ENCODE measurements around the gene ANTXR1. TPM values are rescaled to one million over a fixed set of nuclear protein-coding genes. Genes with fewer than 3 reads are reported as not detected.

The ANTXR1 gene
- total and polyA plus RNA-seq, 2 experiments from 2014 or later: 29.1 to 34.7 TPM

GRCh38 chr2:69099541-69099940, 86.6 kb downstream of the ANTXR1 start:
- H3K9me2 ChIP-seq (replicated peaks; ENCODE audit: insufficient read depth): no peaks in the 10 kb centered on the region
- H3K4me1 ChIP-seq (ENCODE audit: insufficient read depth): peaks cover 11% of the 10 kb centered on the region
- no peaks in the 10 kb centered on the region for H3K79me2 ChIP-seq
- no peaks in the 10 kb centered on the region for H3K27me3 ChIP-seq
- no peak overlapping the region for H3K4me2 ChIP-seq
- TF ChIP-seq CTCF (IDR thresholded peaks at IDR 0.05; ENCODE audit: poor library complexity) (no peak), EZH2 (IDR thresholded peaks at IDR 0.05; ENCODE audit: borderline replicate concordance) (no peak), EZH2phosphoT487 (IDR thresholded peaks at IDR 0.05; ENCODE audit: low read depth, severe bottlenecking, unreplicated experiment) (no peak)
- no peak overlapping the region for H2AFZ ChIP-seq
- no peaks in the 10 kb centered on the region for H3K36me3 ChIP-seq (replicated peaks; ENCODE audit: insufficient read depth, low read depth)
- peak overlapping the region; percentile 56 for H3K27ac ChIP-seq
- H3K4me3 ChIP-seq: no peak overlapping the region
- no peak for DNase-seq (ENCODE audit: low spot score)
- no peaks in the 10 kb centered on the region for H3K9me3 ChIP-seq (ENCODE audit: low read depth)
- H4K20me1 ChIP-seq (ENCODE audit: insufficient read depth, poor library complexity, severe bottlenecking): no peaks in the 10 kb centered on the region

- H3K9me3 ChIP-seq (ENCODE audit: low read depth): no peaks in the 10 kb centered on the region
- DNase-seq (ENCODE audit: low spot score): no peak
- no peak overlapping the region for H3K4me3 ChIP-seq
- H3K27me3 ChIP-seq: no peaks in the 10 kb centered on the region
- TF ChIP-seq EZH2 (IDR thresholded peaks at IDR 0.05; ENCODE audit: borderline replicate concordance): no peak
- no peak for TF ChIP-seq EZH2phosphoT487 (IDR thresholded peaks at IDR 0.05; ENCODE audit: low read depth, severe bottlenecking, unreplicated experiment)
- TF ChIP-seq CTCF (IDR thresholded peaks at IDR 0.05; ENCODE audit: poor library complexity): no peak
- no peaks in the 10 kb centered on the region for H3K79me2 ChIP-seq
- 59% methylated on average over 4 of the region's 4 CpGs for WGBS (ENCODE audit: low lambda C conversion rate, missing lambda C conversion rate)
- H3K4me2 ChIP-seq: no peak overlapping the region
- H3K9me2 ChIP-seq (replicated peaks; ENCODE audit: insufficient read depth): no peaks in the 10 kb centered on the region
- H4K20me1 ChIP-seq (ENCODE audit: insufficient read depth, poor library complexity, severe bottlenecking): no peaks in the 10 kb centered on the region
- no peaks in the 10 kb centered on the region for H3K36me3 ChIP-seq (replicated peaks; ENCODE audit: insufficient read depth, low read depth)
- no peak overlapping the region for H2AFZ ChIP-seq
- peak overlapping the region; percentile 56 for H3K27ac ChIP-seq
- peaks cover 11% of the 10 kb centered on the region for H3K4me1 ChIP-seq (ENCODE audit: insufficient read depth)
Observed at GRCh38 chr2:69100220-69100723, 87.3 kb downstream of the ANTXR1 start.

GRCh38 chr2:69102041-69102593, 89.1 kb downstream of the ANTXR1 start:
- WGBS (ENCODE audit: low lambda C conversion rate, missing lambda C conversion rate): 83% methylated on average over 3 of the region's 3 CpGs
- peaks cover 11% of the 10 kb centered on the region for H3K4me1 ChIP-seq (ENCODE audit: insufficient read depth)
- DNase-seq (ENCODE audit: low spot score): no peak
- H2AFZ ChIP-seq: no peak overlapping the region
- no peaks in the 10 kb centered on the region for H4K20me1 ChIP-seq (ENCODE audit: insufficient read depth, poor library complexity, severe bottlenecking)
- H3K27ac ChIP-seq: no peak overlapping the region
- H3K27me3 ChIP-seq: no peaks in the 10 kb centered on the region
- H3K4me2 ChIP-seq: no peak overlapping the region
- TF ChIP-seq EZH2 (IDR thresholded peaks at IDR 0.05; ENCODE audit: borderline replicate concordance): no peak
- TF ChIP-seq CTCF (IDR thresholded peaks at IDR 0.05; ENCODE audit: poor library complexity): no peak
- TF ChIP-seq EZH2phosphoT487 (IDR thresholded peaks at IDR 0.05; ENCODE audit: low read depth, severe bottlenecking, unreplicated experiment): no peak
- no peaks in the 10 kb centered on the region for H3K36me3 ChIP-seq (replicated peaks; ENCODE audit: insufficient read depth, low read depth)
- H3K9me3 ChIP-seq (ENCODE audit: low read depth): no peaks in the 10 kb centered on the region
- no peak overlapping the region for H3K4me3 ChIP-seq
- H3K79me2 ChIP-seq: no peaks in the 10 kb centered on the region
- no peaks in the 10 kb centered on the region for H3K9me2 ChIP-seq (replicated peaks; ENCODE audit: insufficient read depth)

Measured in hepatocyte (in vitro differentiated cells).